ENCODE results near the gene EN2. TPM values are rescaled to one million over a fixed set of nuclear protein-coding genes. Genes with fewer than 3 reads are reported as not detected.

The EN2 gene
- total and polyA plus RNA-seq, 8 donors: not detected

DNA sequence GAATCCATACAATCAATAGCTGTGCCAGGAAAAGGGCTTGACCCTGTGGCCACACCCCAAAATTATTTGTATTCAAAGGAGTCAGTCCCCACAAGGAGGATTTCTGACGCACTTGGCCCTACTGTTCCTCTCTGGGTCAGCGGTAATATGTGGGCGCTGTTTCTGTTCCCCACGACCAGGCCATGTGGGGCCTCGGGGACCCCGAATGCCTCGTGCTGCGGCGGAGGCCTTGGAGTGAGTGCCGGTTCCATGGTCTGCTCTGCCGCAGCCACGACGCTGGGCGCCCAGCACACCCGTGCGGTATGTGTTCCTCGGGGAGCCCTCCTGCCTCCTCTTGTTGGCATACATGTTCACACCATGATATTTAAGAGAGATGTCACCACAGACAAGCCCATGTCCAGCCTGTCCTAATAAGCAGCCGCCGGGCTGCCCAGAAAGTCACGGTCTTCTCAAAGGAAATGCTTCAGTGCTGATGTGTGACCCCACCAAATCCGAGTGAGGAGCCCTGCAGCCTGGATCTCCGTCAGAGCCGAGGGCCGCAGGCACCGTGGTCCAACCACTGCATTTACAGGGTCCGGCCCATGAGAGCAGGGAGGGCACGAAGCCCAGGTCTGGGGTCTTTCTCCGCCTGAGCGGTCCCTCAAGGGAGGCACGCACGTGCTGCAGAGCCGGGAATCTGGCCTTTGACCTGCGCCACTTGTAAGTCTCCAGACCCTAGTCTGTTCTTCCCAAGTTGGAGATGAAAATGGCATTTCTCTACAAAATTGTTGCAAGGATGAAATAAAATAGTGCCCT, 36.0 kb downstream of the EN2 start:
- intact Hi-C loops (cut with DNase I): no loop called here
- FAIRE-seq: no peak
- Histone ChIP-seq H3K36me3 (no peaks in the 10 kb centered on the region), H3K4me1 (no peaks in the 10 kb centered on the region), H3K27me3 (peaks cover 0 to 2% (median 0%) of the 10 kb centered on the region in 4 donors), H3K9me3 (no peaks in the 10 kb centered on the region), H3K27ac (no peak overlapping the region), H3K4me3 (no peak overlapping the region)
- WGBS, 2 donors: 78 to 87% methylated on average over 33 of the region's 33 CpGs
- ATAC-seq: no peak
- DNase-seq: no peak
- TF ChIP-seq, protein P1, sequence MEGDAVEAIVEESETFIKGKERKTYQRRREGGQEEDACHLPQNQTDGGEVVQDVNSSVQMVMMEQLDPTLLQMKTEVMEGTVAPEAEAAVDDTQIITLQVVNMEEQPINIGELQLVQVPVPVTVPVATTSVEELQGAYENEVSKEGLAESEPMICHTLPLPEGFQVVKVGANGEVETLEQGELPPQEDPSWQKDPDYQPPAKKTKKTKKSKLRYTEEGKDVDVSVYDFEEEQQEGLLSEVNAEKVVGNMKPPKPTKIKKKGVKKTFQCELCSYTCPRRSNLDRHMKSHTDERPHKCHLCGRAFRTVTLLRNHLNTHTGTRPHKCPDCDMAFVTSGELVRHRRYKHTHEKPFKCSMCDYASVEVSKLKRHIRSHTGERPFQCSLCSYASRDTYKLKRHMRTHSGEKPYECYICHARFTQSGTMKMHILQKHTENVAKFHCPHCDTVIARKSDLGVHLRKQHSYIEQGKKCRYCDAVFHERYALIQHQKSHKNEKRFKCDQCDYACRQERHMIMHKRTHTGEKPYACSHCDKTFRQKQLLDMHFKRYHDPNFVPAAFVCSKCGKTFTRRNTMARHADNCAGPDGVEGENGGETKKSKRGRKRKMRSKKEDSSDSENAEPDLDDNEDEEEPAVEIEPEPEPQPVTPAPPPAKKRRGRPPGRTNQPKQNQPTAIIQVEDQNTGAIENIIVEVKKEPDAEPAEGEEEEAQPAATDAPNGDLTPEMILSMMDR (IDR thresholded peaks at IDR 0.05): no peak

- intact Hi-C loops (cut with DNase I): no loop called here
- Histone ChIP-seq H3K4me1 (no peaks in the 10 kb centered on the region), H3K4me3 (no peak overlapping the region), H3K27me3 (peaks cover 0 to 2% (median 1%) of the 10 kb centered on the region in 4 donors), H3K9me3 (no peaks in the 10 kb centered on the region), H3K27ac (no peak overlapping the region), H3K36me3 (no peaks in the 10 kb centered on the region)
- no peak for ATAC-seq
- TF ChIP-seq, protein P1 (IDR thresholded peaks at IDR 0.05): no peak
- 80 to 89% methylated on average over 16 of the region's 16 CpGs for WGBS, 2 donors
- FAIRE-seq: no peak
- DNase-seq: no peak
Observed at GRCh38 chr7:155494551-155494950, 36.6 kb downstream of the EN2 start.

DNA sequence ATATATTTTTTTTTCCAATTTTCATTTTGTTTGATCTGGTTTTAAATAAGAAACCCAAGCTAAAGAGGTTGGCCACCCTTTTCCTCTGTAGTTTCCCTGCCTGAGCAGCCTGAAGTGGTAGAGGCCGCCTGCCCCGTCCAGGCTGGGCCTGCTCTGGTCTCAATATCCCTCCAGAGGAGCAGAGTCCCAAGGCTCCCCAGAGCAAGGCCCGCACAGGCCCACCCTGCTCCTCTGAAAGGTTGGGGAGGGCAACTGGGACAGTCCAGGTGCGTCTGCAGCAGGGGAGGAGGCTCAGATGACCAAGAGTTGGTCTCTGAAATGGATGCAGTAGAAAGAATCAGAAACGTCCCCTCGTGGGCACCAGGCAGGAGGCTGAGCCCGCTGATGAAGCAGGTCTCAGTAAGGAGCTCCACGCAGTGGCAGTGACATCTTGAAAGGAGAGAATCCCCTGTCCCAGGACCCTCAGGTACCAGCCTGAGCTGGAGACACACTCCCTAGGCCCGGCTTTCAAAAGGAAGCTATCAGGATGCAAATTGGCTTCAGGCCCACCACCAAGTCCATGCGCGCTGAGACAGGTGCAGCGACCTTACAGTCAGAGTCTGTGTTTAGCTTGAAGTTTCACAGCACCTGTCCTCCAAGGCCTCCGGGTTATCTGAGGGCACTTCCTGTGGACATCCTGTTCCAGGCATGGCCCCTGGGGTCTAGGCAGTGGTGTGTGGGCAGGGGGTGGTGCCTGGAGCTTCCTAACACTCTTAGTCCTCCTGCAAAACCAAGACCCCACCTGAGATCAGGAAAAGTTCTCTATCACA, 37.7 kb downstream of the EN2 start:
- DNase-seq (no peak), ATAC-seq (no peak), FAIRE-seq (no peak)
- Histone ChIP-seq H3K4me3 (no peak overlapping the region), H3K36me3 (no peaks in the 10 kb centered on the region), H3K27ac (no peak overlapping the region), H3K9me3 (no peaks in the 10 kb centered on the region), H3K27me3 (peaks cover 0 to 6% (median 4%) of the 10 kb centered on the region in 4 donors), H3K4me1 (no peaks in the 10 kb centered on the region)
- TF ChIP-seq, protein P1 (IDR thresholded peaks at IDR 0.05): no peak
- WGBS, 2 donors: 81 to 84% methylated on average over 13 of the region's 13 CpGs
- intact Hi-C loops (cut with DNase I): no loop called here

- ATAC-seq (no peak), FAIRE-seq (no peak), DNase-seq (no peak)
- Histone ChIP-seq H3K36me3 (no peaks in the 10 kb centered on the region), H3K27me3 (peaks cover 0 to 12% (median 4%) of the 10 kb centered on the region in 4 donors), H3K4me3 (no peak overlapping the region), H3K9me3 (no peaks in the 10 kb centered on the region), H3K4me1 (no peaks in the 10 kb centered on the region), H3K27ac (no peak overlapping the region)
- intact Hi-C loops (cut with DNase I): no loop called here
- TF ChIP-seq, protein P1 (IDR thresholded peaks at IDR 0.05): no peak
- 82 to 94% methylated on average over 23 of the region's 23 CpGs for WGBS, 2 donors
Observed at GRCh38 chr7:155496267-155497005, 38.5 kb downstream of the EN2 start.
